ENCODE measurements around the gene CD80.
"Not testable (repeated sequence)": the region's sequence is repeated elsewhere in the genome, so short reads cannot be mapped to it uniquely, and the experiment has no call there.

CD80 gene

DNA sequence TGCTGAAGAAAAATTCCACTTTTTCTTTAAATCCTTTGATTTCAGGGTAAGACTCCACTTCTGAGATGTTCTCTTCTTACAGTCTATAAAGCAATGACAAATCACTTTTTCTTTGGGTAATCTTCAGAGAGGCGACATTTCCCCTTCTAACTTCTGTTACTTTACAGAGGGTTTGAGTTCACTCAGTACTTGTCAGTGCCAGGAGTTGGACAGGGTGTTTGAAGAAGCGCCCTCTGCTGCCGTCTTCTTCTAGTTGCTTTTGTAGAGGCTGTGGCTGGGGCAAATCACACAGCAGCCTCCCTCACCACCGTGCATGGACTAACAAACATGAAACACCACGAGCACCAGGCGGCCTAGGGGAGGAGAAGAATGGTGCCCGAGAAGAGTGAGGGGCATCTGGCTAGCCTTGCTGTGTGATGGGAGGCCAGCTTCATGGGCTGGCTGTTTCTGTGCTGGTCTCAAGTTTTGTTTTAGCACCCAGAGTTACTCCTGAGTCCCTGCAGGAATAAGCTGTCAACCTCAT is at the start of gene CD80:
CD80 (minus strand) TSS at position 174 of the 523 bp plus-strand sequence. CDS start 1,886 bp downstream, outside the sequence.
- DNase-seq: peak; percentile 35

GRCh38 chr3:119608405-119609000 is 49.1 kb upstream of the CD80 start:
- no peak for DNase-seq

DNA sequence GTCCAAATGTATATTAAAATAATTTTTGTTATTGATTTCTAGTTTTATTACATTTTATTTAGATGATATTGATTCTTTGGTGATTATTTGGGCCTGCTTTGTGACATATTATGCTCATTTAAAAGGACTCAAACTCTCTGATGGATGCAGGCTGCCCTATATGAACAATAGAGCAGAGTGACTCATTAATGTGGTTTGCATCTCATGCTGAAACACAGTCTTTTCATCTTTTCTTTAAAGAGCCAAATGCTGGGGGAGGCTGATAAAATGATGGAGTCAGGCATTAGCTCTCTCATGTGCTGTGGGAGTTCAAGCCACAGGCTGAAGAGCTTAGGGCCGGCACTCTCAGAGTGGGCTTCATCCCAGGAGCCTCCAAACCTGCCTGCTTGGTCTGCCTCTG is 45.5 kb upstream of the CD80 start:
- DNase-seq: no peak

GRCh38 chr3:119602676-119603075 is 43.3 kb upstream of the CD80 start:
- no peak for DNase-seq

DNA sequence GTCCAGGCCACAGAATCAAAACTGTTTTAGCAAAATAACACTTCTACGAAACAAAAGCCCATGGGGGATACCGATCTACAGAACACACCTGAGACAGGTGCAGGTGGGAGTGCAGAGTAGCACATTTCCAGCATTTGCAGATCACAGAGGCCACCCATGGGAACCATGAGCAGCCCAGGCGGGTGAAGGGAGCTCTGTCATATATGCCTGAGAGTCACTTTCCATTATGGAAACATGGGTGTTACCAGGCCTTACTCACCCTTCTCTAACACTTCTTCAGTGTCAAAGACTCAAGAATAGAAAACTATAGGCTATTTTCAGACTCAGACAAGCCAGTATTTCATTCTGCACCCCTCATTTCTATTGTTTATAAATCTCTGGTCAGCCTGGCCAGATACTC is 41.7 kb upstream of the CD80 start:
- no peak for DNase-seq

DNA sequence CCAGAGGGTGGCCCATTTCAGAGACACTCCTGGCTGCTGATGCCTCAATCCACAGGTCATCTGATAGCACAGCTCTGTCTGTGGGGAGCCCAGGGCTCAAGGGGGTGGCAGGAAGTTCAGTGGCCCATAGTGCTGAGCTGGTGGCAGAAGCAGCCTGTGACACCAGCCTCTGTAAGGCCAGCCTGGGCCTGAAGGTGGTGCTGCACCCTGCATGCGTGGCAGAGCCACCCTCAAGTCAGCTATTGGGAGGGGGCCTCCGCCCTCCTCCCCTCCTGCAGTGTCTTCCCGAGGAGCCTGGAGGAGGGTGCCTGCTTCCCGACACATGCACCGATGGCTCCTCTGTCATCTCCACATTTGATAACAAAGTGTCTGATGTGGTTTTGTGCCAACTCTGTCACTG is 41.3 kb upstream of the CD80 start:
- DNase-seq: no peak

GRCh38 chr3:119599558-119600174 is 40.3 kb upstream of the CD80 start:
- DNase-seq: no peak

DNA sequence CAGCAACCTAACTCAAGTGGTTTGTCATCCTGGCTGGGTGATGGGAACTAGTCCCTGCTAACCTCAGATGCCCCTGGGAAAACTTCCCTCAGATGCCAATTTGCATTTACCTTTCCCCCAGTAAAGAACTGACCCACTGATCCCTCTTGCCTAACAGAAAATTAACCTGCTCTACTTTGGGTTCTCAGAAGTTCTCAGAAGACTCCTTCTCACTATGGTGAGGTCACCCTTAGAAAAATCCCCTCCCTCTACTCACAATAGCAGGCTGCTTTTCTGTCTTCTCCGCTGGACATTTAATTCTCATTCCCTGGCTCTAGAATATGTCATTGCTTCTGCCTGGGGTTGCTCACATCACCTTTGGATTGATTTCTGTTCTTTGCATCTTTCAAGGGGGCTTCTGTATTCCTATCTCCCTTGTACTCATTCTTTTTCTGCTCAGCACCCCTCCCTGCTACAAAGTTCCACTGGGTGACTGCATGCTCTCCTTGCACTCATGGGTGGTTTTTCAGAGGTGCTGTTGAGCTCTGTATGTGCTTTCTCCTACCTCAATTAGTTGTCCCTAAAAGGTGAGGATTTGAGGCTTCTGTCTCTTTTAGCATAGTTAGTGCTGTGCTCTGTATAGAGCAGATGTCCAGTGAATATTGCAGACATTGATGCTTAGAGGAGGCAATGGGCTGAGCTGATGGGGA is 39.1 kb upstream of the CD80 start:
- no peak for DNase-seq

- DNase-seq: no peak
Measured at GRCh38 chr3:119597548-119598288, 38.3 kb upstream of the CD80 start, which contains the start of gene PLA1A. TSS of gene PLA1A (plus strand) at chr3:119597885. CDS start at chr3:119597914, 29 bp downstream.

DNA sequence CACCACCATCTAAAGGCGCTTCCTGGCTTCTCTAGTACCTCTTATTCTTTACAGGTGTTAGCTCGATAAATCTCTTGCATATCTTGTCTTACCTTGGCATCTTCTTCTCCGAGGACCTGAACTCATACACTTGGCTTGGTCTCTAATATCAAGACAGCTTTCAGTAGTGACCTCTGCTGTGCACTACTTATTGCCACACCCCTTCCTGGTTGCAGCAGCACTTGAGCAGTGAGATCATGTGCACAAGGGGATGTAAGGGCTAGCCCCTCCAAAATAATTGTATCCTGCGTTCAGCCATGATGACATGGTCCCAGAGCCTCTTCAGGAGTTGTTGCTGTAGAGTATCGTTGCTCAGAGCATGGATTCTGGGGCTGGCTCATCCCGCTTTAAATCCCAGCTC is 37.0 kb upstream of the CD80 start:
- DNase-seq: no peak

DNA sequence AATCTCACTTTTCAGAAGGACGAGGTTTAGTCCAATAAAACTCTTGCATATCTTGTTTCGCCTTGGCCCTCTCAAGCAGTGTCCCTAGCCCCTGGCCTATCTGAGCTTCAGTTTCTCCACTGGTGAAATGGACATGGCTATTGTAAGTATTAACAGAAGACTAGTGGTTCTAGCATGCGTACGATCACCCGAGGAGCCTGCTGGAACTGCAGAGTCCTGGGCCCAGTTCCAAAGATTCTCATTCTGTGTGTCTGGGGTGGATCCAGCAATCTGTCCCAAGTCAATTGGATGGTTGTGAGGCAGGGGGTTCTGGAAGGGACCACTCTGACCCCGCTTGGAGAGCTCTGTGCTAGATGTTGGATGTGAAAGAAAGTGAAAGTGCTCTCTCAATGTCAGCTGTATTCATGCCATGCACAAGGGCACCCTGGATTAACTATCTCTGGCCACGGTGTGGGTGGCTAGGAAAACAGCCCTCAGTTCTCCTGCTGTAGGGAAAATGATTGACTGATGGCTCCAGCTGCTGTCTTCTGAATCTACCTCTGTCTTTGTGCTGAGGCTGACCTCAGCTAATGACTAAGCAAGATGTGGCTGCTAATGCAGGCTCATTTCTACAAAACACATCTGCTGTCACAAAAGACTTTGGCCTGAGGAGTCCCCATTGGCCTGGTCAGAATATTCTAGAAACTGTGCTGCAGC is 36.4 kb upstream of the CD80 start:
- DNase-seq: no peak

GRCh38 chr3:119594929-119595328 is 35.5 kb upstream of the CD80 start:
- not testable (repeated sequence) for DNase-seq

- DNase-seq: no peak
Measured at GRCh38 chr3:119594066-119594465, 34.7 kb upstream of the CD80 start.

- DNase-seq: no peak
Measured at GRCh38 chr3:119592861-119593260, 33.4 kb upstream of the CD80 start.

- no peak for DNase-seq
Measured at GRCh38 chr3:119590706-119591105, 31.3 kb upstream of the CD80 start.

- DNase-seq: no peak
Measured at GRCh38 chr3:119589102-119589773, 29.8 kb upstream of the CD80 start.

GRCh38 chr3:119588112-119588511 is 28.7 kb upstream of the CD80 start:
- no peak for DNase-seq

- no peak for DNase-seq
Measured at GRCh38 chr3:119586733-119587172, 27.3 kb upstream of the CD80 start.

DNA sequence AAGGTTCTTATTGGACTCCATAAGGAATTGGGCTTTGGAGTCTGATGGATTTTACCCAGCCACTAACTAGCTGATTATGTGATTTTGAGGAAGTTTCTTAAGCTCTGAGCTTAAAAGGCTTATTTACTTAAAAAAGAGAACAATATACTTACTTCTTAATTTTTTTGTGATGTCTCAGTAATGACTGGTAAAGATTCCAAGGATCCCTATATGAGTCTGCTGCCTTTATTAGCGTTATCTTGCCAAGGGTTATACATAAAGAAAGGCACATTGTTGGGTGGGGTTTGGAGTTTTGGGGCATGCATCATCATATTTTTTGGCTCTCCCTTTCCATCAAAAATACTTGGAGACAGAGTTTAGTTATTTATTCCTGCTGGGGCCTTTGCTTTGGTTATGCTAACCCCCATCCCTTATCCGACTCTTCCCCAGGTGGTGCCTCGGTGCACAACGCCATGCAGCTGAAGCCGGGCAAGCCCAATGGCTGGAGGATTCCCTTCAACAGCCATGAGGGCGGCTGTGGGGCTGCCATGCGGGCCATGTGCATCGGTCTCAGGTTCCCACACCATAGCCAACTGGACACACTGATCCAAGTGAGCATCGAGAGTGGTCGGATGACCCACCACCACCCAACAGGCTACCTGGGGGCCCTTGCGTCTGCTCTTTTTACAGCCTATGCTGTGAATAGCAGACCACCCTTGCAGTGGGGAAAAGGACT is 26.6 kb upstream of the CD80 start:
- DNase-seq: no peak

GRCh38 chr3:119585208-119585607 is 25.8 kb upstream of the CD80 start:
- no peak for DNase-seq

DNA sequence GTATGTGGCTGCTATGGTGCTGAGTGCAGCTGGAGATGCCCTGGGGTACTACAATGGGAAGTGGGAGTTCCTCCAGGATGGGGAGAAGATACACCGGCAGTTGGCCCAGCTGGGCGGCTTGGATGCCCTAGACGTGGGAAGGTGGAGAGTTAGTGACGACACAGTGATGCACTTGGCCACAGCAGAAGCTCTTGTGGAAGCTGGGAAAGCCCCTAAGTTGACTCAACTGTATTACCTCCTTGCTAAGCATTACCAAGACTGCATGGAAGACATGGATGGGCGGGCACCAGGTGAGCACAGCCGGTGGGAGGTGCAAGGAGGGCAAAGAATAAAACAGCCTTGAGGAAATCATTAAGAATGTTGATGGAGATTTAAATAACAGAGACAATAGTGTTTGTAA is 22.8 kb upstream of the CD80 start:
- DNase-seq: no peak

Data from 8988T (cell line).